SK-N-SH treated with all-trans-retinoic acid at 6 μM for 48 hours (cell line): ENCODE data around the gene FBXW2.

Source experiments
- ATAC-seq: fragments of 200-7000 bp; cut with Tn5 transposase; 3 replicates; pipeline ENCODE4 v1.9.1; 2020; ENCODE audit warnings: mild to moderate bottlenecking, moderate library complexity
- ARNTL ChIP-seq: fragments of 450-650 bp; formaldehyde crosslinking; IDR thresholded peaks from 2 replicates; pipeline ENCODE4 v1.5.0; 2020; ENCODE audit warnings: low read depth, mild to moderate bottlenecking, moderate library complexity, borderline replicate concordance
- BACH2 ChIP-seq: fragments of 250-450 bp; sonication (Bioruptor Pico); IDR thresholded peaks from 2 replicates; pipeline ENCODE4 v1.9.0; 2021; ENCODE audit warnings: mild to moderate bottlenecking, borderline replicate concordance
- CREB5 ChIP-seq: fragments of 250-450 bp; sonication (Bioruptor Pico); IDR thresholded peaks from 2 replicates; pipeline ENCODE4 v1.5.1; 2020; ENCODE audit warnings: low read depth, mild to moderate bottlenecking, moderate library complexity
- CSDC2 ChIP-seq: fragments of 250-450 bp; sonication (Bioruptor Pico); IDR thresholded peaks from 2 replicates; pipeline ENCODE4 v1.5.0; 2020; ENCODE audit warnings: mild to moderate bottlenecking, moderate library complexity
- GLIS3 ChIP-seq: fragments of 250-450 bp; sonication (Bioruptor Pico); IDR thresholded peaks from 2 replicates; pipeline ENCODE4 v1.5.0; 2020; ENCODE audit warnings: mild to moderate bottlenecking, moderate library complexity
- OSR1 ChIP-seq: fragments of 250-450 bp; sonication (Bioruptor Pico); IDR thresholded peaks from 2 replicates; pipeline ENCODE4 v1.8.0; 2022; ENCODE audit warnings: moderate library complexity, mild to moderate bottlenecking, inconsistent platforms
- PPARA ChIP-seq: fragments of 250-450 bp; sonication (Bioruptor Pico); IDR thresholded peaks from 2 replicates; pipeline ENCODE4 v1.5.0; 2020; ENCODE audit warnings: mild to moderate bottlenecking, borderline replicate concordance
- RARB ChIP-seq: fragments of 250-450 bp; sonication (Bioruptor Pico); IDR thresholded peaks from 2 replicates; pipeline ENCODE4 v1.8.0; 2021; ENCODE audit warnings: mild to moderate bottlenecking, moderate library complexity
- ZC3H10 ChIP-seq: fragments of 250-450 bp; sonication (Bioruptor Pico); IDR thresholded peaks from 2 replicates; pipeline ENCODE4 v1.5.1; 2021; ENCODE audit warnings: mild to moderate bottlenecking, moderate library complexity
- ZFP3 ChIP-seq: fragments of 250-450 bp; sonication (Bioruptor Pico); IDR thresholded peaks from 2 replicates; pipeline ENCODE4 v1.5.0; 2020; ENCODE audit warnings: mild to moderate bottlenecking, moderate library complexity
- ZNF565 ChIP-seq: fragments of 450-650 bp; formaldehyde crosslinking; conservative IDR thresholded peaks from 2 replicates; pipeline ENCODE4 v1.5.0; 2020; ENCODE audit warnings: low read depth, mild to moderate bottlenecking, moderate library complexity
- ZNF70 ChIP-seq: fragments of 450-650 bp; formaldehyde crosslinking; IDR thresholded peaks from 2 replicates; pipeline ENCODE4 v1.5.0; 2020; ENCODE audit warnings: mild to moderate bottlenecking, moderate library complexity
- ZNF8 ChIP-seq: fragments of 450-650 bp; formaldehyde crosslinking; IDR thresholded peaks from 2 replicates; pipeline ENCODE4 v1.5.0; 2020; ENCODE audit warnings: mild to moderate bottlenecking, moderate library complexity
- TF ChIP-seq, protein P1 (sequence below): fragments of 250-450 bp; sonication (Bioruptor Pico); IDR thresholded peaks from 2 replicates; pipeline ENCODE4 v1.5.1; 2021; ENCODE audit warnings: mild to moderate bottlenecking, moderate library complexity
- TF ChIP-seq, protein P2 (sequence below): fragments of 250-450 bp; sonication (Bioruptor Pico); IDR thresholded peaks from 2 replicates; pipeline ENCODE4 v1.8.0; 2020; ENCODE audit warnings: mild to moderate bottlenecking, moderate library complexity, borderline replicate concordance

Gene FBXW2

GRCh38 chr9:120710110-120710981, 82.9 kb downstream of the FBXW2 start (continued):
- TF ChIP-seq, protein P1, sequence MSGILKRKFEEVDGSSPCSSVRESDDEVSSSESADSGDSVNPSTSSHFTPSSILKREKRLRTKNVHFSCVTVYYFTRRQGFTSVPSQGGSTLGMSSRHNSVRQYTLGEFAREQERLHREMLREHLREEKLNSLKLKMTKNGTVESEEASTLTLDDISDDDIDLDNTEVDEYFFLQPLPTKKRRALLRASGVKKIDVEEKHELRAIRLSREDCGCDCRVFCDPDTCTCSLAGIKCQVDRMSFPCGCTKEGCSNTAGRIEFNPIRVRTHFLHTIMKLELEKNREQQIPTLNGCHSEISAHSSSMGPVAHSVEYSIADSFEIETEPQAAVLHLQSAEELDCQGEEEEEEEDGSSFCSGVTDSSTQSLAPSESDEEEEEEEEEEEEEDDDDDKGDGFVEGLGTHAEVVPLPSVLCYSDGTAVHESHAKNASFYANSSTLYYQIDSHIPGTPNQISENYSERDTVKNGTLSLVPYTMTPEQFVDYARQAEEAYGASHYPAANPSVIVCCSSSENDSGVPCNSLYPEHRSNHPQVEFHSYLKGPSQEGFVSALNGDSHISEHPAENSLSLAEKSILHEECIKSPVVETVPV (CRISPR knock-in tag): no peak

GRCh38 chr9:120708526-120709224, 84.5 kb downstream of the FBXW2 start:
- no peak for TF ChIP-seq CREB5
- no peak for TF ChIP-seq OSR1 (CRISPR knock-in tag)
- no peak for TF ChIP-seq ZC3H10 (CRISPR knock-in tag)
- no peak for TF ChIP-seq PPARA (CRISPR knock-in tag)
- TF ChIP-seq ZFP3 (CRISPR knock-in tag): no peak
- TF ChIP-seq ZNF70: no peak
- no peak for TF ChIP-seq CSDC2 (CRISPR knock-in tag)
- no peak for TF ChIP-seq GLIS3
- TF ChIP-seq BACH2 (CRISPR knock-in tag): no peak
- ATAC-seq: no peak

- TF ChIP-seq GLIS3 (no peak), ZNF565 (CRISPR knock-in tag) (no peak), ARNTL (CRISPR knock-in tag) (no peak), RARB (no peak), ZNF70 (no peak), BACH2 (CRISPR knock-in tag) (no peak), ZNF8 (no peak), ZFP3 (CRISPR knock-in tag) (no peak)
- TF ChIP-seq, protein P2, sequence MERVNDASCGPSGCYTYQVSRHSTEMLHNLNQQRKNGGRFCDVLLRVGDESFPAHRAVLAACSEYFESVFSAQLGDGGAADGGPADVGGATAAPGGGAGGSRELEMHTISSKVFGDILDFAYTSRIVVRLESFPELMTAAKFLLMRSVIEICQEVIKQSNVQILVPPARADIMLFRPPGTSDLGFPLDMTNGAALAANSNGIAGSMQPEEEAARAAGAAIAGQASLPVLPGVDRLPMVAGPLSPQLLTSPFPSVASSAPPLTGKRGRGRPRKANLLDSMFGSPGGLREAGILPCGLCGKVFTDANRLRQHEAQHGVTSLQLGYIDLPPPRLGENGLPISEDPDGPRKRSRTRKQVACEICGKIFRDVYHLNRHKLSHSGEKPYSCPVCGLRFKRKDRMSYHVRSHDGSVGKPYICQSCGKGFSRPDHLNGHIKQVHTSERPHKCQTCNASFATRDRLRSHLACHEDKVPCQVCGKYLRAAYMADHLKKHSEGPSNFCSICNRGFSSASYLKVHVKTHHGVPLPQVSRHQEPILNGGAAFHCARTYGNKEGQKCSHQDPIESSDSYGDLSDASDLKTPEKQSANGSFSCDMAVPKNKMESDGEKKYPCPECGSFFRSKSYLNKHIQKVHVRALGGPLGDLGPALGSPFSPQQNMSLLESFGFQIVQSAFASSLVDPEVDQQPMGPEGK (CRISPR knock-in tag): no peak
- no peak for ATAC-seq
Measured at GRCh38 chr9:120707170-120707569, 86.0 kb downstream of the FBXW2 start.
